Muscle layer of duodenum (tissue), 2 donors: ENCODE data around the gene GPX2.

ENCODE experiments used
- H3K27ac ChIP-seq: one replicate; pipeline ENCODE4 v1.7.0; 2013; ENCODE audit warnings: mild to moderate bottlenecking, low read length
- H3K27me3 ChIP-seq: one replicate; pipeline ENCODE4 v1.7.0; 2013; ENCODE audit warnings: low read depth, mild to moderate bottlenecking, control low read depth, low read length
- H3K36me3 ChIP-seq, 2 donors: one replicate each; pipeline ENCODE4 v1.7.0; 2013; ENCODE audit warnings: low read length in 2 of 2, control low read depth in 1 of 2, mild to moderate bottlenecking in 1 of 2; ENCODE audit not compliant: insufficient read depth in 2 of 2, control insufficient read depth in 1 of 2
- H3K4me1 ChIP-seq, 2 donors: one replicate each; pipeline ENCODE4 v1.7.0; 2013; ENCODE audit warnings: low read length in 2 of 2, mild to moderate bottlenecking in 2 of 2, control low read depth in 1 of 2, moderate library complexity in 1 of 2; ENCODE audit not compliant: insufficient read depth in 2 of 2, control insufficient read depth in 1 of 2
- H3K4me3 ChIP-seq, 2 donors: one replicate each; pipeline ENCODE4 v1.7.0; 2013; ENCODE audit warnings: low read length in 2 of 2, low read depth in 1 of 2, mild to moderate bottlenecking in 1 of 2
- H3K9me3 ChIP-seq, 2 donors: one replicate each; pipeline ENCODE4 v1.7.0; 2013; ENCODE audit warnings: low read length in 2 of 2, control low read depth in 1 of 2, mild to moderate bottlenecking in 1 of 2; ENCODE audit not compliant: control insufficient read depth in 1 of 2
- donor health status: healthy.

Gene GPX2

DNA sequence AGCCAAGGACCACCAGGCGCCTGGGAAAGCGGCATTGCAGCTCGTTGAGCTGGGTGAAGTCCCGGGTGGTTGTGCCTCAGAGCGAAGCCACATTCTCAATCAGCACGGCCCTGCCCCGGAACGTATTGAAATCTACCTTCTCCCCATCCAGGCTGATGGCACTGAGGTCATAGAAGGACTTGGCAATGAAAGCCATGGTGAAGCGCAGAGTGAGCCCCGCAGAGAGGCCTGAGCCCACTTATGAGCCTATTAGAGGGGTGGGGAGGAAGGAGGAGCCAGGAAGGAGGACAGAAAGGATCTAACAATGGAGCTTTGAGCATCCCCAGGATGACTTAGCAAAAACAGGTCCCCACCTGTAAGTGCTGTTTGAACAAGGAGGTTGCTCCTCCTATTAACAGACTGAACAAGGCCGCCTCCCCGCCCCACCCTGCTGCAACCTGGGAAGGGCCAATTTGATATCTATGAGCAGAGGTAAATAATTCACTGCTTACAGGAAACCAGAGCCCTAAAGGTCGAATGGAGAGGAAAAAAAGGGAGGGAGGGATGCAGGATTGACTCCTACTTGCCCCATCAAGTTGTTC is at the start of gene GPX2:
Gene GPX2 (minus strand): TSS at position 215 of the 581 bp plus-strand sequence. CDS start 19 bp downstream, at position 196.
- Histone ChIP-seq H3K4me3 (peak within 1 kb of the TSS in 1 of 2 donors; percentile 45), H3K36me3 (peaks cover 0 to 9% of the 10 kb centered on the region in 2 donors), H3K27me3 (no peaks in the 10 kb centered on the region), H3K9me3 (no peaks in the 10 kb centered on the region), H3K4me1 (peaks cover 0 to under 1% of the 10 kb centered on the region in 2 donors), H3K27ac (peak within 1 kb of the TSS; percentile 82)

DNA sequence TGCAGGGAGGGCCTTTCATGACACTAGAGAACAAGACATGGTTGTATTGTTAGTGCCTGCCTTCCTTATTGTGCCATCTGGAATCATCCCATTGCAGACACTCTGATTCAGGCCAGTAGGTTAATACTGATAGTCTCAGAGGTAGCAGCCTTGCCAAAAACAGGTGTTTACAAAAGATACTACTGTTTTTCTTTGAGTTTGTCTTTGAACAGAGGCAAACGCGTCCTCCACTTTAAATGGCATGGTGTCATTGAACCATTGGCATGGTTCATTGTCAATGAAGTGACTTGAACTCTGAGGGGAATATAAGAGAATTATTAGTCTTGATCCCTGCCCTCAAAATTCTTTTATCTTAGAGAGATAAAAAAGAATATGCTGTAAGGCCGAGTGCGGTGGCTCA is 48.4 kb upstream of the GPX2 start:
- no peaks in the 10 kb centered on the region for H3K36me3 ChIP-seq
- no peak overlapping the region for H3K4me3 ChIP-seq
- H3K27me3 ChIP-seq: no peaks in the 10 kb centered on the region
- no peaks in the 10 kb centered on the region for H3K9me3 ChIP-seq
- peaks cover 6 to 11% of the 10 kb centered on the region in 2 donors for H3K4me1 ChIP-seq
- H3K27ac ChIP-seq: no peak overlapping the region

DNA sequence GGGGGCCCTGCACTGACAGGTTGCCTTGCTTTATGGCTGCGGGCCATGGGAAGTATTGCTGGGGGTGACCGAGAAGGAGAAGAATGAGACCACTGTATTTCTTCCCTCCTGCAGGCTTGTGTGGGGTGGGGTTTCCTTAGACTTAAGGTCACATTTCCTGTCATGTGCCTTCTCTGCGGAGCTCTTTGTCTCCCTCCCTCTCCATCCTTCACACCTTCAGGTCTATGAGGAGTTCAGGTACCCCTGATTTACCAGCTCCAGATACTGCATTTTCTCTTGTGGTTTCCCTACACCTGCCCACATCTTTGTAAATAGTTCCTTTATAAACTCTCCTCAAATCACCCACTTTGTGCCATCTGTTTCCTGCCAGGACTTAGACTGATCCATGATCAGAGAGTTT is 47.8 kb upstream of the GPX2 start:
- H3K4me3 ChIP-seq: no peak overlapping the region
- no peaks in the 10 kb centered on the region for H3K9me3 ChIP-seq
- peaks cover 6 to 11% of the 10 kb centered on the region in 2 donors for H3K4me1 ChIP-seq
- H3K27ac ChIP-seq: no peak overlapping the region
- no peaks in the 10 kb centered on the region for H3K36me3 ChIP-seq
- no peaks in the 10 kb centered on the region for H3K27me3 ChIP-seq

DNA sequence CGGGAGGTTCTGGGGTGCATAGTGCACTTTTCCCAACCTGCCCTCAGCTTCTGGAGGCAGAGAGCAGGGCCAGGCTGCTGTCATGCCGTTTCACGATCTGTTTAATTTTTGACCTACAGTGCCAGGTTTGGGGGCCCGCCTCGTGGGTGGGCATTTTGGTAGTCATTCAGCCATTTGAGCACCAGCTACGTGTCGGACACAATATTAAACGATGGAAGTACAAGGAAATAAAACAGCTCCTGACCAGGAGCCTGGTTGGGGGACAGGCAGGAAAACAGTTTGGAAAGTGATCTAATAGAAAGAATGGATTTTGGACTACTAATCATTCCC is 44.9 kb upstream of the GPX2 start:
- no peaks in the 10 kb centered on the region for H3K27me3 ChIP-seq
- peaks cover 6 to 16% of the 10 kb centered on the region in 2 donors for H3K4me1 ChIP-seq
- no peaks in the 10 kb centered on the region for H3K36me3 ChIP-seq
- peak overlapping the region; percentile 85 to 95 for H3K4me3 ChIP-seq
- no peaks in the 10 kb centered on the region for H3K9me3 ChIP-seq
- H3K27ac ChIP-seq: peak overlapping the region; percentile 94

DNA sequence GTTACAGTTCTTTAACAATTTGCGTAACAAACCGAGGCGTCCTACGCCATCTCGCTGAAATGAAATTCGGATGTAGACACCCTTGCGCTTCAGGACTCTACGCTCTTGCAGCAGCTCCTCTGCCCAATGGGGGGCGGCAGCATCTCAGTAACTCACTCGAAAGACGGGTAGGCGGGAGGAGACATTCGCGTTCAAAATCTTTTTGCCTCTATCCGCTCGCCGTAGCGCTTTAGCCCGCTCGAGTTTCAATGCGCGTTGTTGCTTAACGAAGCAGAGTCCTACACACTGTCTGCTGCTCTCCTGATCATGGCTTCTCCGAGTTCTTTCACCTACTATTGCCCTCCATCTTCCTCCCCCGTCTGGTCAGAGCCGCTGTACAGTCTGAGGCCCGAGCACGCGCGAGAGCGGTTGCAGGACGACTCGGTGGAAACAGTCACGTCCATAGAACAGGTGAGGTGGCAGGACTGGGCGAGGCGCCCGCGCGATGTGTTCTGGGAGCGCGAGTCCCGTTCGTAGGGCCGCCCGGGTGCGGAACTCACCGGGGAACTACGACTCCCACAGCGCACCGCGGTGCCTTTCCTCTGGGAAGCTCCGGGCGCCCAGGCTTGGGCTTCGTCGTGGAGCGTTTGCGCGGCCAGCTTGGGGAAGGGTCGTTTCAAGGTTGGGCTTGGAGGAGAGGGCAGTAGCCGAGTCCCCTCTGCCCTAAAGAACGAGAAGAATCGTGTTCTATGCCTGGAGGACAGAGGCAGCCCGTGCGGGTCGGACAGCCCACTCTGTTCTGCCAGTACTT is 44.3 kb upstream of the GPX2 start, which contains the start of gene FNTB:
Gene FNTB (plus strand): TSS at position 248 of the 790 bp plus-strand sequence. CDS start 59 bp downstream, at position 307.
- Histone ChIP-seq H3K27me3 (no peaks in the 10 kb centered on the region), H3K4me3 (peak within 1 kb of the TSS; percentile 85 to 95), H3K9me3 (no peaks in the 10 kb centered on the region), H3K36me3 (no peaks in the 10 kb centered on the region), H3K4me1 (peaks cover 6 to 16% of the 10 kb centered on the region in 2 donors), H3K27ac (peak within 1 kb of the TSS; percentile 94)

DNA sequence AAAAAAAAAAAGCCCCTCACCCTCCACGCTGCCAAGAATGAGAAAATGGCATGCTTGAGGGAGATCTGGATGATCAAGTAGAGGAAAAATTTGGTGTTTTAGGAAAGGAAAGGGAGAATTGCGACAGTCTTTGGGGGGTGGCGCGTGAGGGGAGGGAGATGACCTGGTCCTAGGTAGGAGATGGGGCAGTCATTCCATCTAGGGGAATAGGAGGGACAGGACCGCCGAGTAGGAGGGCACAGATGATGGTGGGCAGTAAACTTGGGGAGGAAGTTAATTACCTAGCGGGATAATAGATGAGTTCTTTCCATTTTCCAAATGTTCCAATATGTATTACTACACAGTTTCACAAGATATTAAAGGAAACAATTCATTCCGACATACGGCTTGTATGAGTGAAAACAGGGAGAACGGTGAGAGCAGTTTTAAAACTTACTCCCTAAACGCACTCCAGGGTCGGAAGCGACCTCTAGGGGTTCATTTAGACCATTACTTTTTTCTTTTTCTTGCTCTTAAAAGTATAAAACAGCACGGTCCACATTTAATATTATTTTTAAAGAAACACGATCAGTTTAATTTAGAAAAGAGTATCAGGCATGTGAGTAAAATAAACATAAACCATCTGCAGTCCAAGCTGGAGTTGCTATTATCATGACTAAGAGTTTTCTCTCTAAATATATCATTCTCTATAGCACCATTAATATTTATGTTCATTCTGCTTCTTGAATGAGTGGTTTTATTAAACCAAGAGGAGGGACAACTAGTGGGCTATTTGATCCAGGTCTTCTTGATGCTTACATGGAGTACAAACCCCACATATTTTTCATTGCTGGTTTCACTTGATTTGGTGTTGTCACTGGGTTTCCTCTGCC is 41.1 kb upstream of the GPX2 start:
- no peaks in the 10 kb centered on the region for H3K36me3 ChIP-seq
- H3K27ac ChIP-seq: no peak overlapping the region
- H3K9me3 ChIP-seq: no peaks in the 10 kb centered on the region
- H3K4me1 ChIP-seq: peaks cover 6 to 16% of the 10 kb centered on the region in 2 donors
- H3K27me3 ChIP-seq: no peaks in the 10 kb centered on the region
- H3K4me3 ChIP-seq: peak overlapping the region; percentile 8 to 42

DNA sequence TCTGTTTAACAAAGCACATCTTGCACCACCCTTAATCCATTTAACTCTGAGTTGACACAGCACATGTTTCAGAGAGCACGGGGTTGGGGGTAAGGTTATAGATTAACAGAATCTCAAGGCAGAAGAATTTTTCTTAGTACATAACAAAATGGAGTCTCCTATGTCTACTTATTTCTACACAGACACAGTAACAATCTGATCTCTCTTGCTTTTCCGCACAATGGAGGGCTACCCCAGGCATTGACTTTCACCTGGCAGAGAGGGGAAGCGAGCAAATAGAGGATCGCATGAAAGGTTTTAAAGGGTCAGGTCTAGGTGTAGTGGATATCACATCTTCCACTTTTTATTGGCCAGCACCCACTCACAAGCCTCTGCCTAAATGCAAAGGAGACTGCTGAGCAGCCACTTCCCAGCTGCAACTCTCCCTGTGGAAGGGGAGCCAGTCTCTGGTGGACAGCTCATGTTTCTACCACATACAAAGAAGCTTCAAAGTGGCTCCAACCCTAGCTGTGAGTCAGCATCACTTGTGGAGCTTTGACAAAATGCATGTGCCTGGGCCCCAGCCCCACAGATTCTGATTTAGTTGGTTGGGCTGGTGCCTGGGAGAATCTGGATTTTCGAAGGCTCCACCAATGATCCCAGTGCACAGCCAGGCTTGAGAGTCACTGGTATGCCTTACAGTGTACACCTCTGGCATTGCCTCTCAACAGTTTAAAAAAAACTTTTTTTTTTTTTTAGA is 37.0 kb upstream of the GPX2 start:
- Histone ChIP-seq H3K4me1 (peaks cover 0 to 5% of the 10 kb centered on the region in 2 donors), H3K27ac (no peak overlapping the region), H3K36me3 (no peaks in the 10 kb centered on the region), H3K9me3 (no peaks in the 10 kb centered on the region), H3K4me3 (no peak overlapping the region), H3K27me3 (no peaks in the 10 kb centered on the region)

DNA sequence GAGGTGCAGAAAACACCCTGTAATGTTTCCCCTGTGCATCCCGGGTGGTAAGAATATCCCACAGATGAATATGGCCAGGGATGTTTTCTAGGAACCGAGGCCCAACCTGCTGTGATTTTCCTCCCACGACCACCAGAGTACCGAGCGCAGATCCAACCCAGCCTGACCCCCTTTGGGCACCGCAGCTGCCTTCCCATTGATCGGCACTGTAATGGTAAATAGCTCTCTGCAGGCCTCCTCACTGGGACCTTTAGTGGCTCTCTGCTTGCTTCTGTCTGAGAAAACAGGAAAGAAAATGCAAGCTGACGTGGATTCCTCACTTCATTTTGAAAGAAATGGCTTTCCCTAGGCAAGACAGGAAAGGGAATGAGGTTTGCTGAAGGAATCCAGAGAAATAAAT is 32.0 kb upstream of the GPX2 start:
- no peak overlapping the region for H3K27ac ChIP-seq
- H3K36me3 ChIP-seq: no peaks in the 10 kb centered on the region
- no peaks in the 10 kb centered on the region for H3K9me3 ChIP-seq

DNA sequence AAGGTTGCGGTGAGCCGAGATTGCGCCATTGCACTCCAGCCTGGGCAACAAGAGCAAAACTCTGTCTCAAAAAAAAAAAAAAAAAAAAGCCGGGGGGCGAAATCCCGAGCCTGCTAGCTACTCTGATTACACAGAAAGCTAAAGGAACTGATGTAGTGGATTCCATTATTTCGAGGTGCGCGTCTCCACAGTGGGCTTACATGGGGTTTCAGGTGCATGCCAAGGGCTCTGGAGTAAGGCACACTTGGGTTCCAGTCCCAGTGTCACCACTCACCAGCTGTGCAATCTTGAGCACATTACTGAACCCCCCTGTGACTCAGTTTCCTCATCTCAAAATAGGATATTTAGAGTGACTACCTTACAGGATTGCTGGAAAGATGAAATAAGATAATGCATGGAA is 31.3 kb upstream of the GPX2 start:
- Histone ChIP-seq H3K27me3 (no peaks in the 10 kb centered on the region), H3K27ac (no peak overlapping the region), H3K4me1 (peaks cover 0 to 8% of the 10 kb centered on the region in 2 donors), H3K4me3 (no peak overlapping the region), H3K9me3 (no peaks in the 10 kb centered on the region), H3K36me3 (no peaks in the 10 kb centered on the region)

More for the DNA sequence above, 32.0 kb upstream of the GPX2 start:
- no peaks in the 10 kb centered on the region for H3K27me3 ChIP-seq
- H3K4me3 ChIP-seq: no peak overlapping the region
- peaks cover 0 to 8% of the 10 kb centered on the region in 2 donors for H3K4me1 ChIP-seq

DNA sequence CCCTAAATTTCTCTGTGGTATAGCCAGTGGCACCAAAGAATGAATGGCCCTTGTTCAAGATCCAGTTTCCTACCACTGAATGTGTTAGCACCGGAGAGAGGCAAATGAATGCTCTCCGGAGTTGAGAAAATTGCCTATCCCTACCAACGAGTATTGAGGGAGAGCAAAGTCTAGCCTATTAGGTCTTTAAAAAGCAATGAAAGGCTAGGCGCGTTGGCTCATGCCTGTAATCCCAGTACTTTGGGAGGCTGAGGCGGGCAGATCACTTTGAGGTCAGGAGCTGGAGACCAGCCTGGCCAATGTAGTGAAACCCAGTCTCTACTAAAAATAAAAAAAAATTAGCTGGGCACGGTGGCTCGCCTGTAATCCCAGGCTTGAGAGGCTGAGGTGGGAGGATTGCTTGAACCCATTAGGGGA is 30.5 kb upstream of the GPX2 start:
- Histone ChIP-seq H3K9me3 (no peaks in the 10 kb centered on the region), H3K27ac (no peak overlapping the region), H3K4me1 (peaks cover 0 to 8% of the 10 kb centered on the region in 2 donors), H3K36me3 (no peaks in the 10 kb centered on the region), H3K27me3 (no peaks in the 10 kb centered on the region), H3K4me3 (peak overlapping the region in 1 of 2 donors; percentile 47)
